ENCODE data around the gene CCDC40. TPM values are rescaled to one million over a fixed set of nuclear protein-coding genes. Genes with fewer than 3 reads are reported as not detected.
A peak's percentile ranks its signal among the peaks of the same experiment; 100 is the strongest.

CCDC40 gene
- polyA plus RNA-seq, result 1 to 10 TPM in 2 of 4 donors, under 1 TPM in 2; 0.45 to 3.8 (median 1.0) TPM
- long read RNA-seq, donor 1, result 0 reads
- long read RNA-seq, donor 2, result 0 reads
- long read RNA-seq, donor 3, result 0 reads
- long read RNA-seq, donor 4, result 0 reads
- long read RNA-seq, donor 5, result 0 reads
- long read RNA-seq, donor 6, partial matches to known transcripts, result 0 of 1 reads
- long read RNA-seq, donor 6, other reads (novel, unspliced or antisense), result 0 of 1 reads
- long read RNA-seq, donor 7, partial matches to known transcripts, result 0 of 1 reads
- long read RNA-seq, donor 7, other reads (novel, unspliced or antisense), result 0 of 1 reads
- long read RNA-seq, donor 8, result 0 reads
- long read RNA-seq, donor 9, result 0 reads
- long read RNA-seq, donor 10, result 0 reads

GRCh38 chr17:80035937-80036714, at the start of gene CCDC40:
Gene CCDC40, plus strand, starts transcription at chr17:80036642. Its CDS starts 21 bp downstream, at chr17:80036663.
- Histone ChIP-seq H3K9me3 (ENCODE audit: control insufficient read depth in 2 of 2, insufficient read depth in 1 of 2, low read depth in 1 of 2, low read length in 1 of 2) (no peaks in the 10 kb centered on the region), H3K27ac (ENCODE audit: low read depth in 1 of 3, low read length in 2 of 3) (peak within 1 kb of the TSS; percentile 68 to 97 (median 97)), H3K4me3 (ENCODE audit: low read depth in 1 of 3, low read length in 3 of 3) (peak within 1 kb of the TSS; percentile 69 to 88 (median 81)), H3K4me1 (ENCODE audit: control insufficient read depth in 3 of 3, insufficient read depth in 2 of 3, low read depth in 1 of 3, low read length in 2 of 3) (peaks cover 0 to 4% (median 0%) of the 10 kb centered on the region in 3 donors), H3K27me3 (ENCODE audit: control insufficient read depth in 3 of 3, insufficient read depth in 3 of 3, low read length in 3 of 3) (no peaks in the 10 kb centered on the region), H3K36me3 (ENCODE audit: control insufficient read depth in 3 of 3, insufficient read depth in 2 of 3, low read depth in 1 of 3, low read length in 3 of 3) (peaks cover 0 to 9% (median 0%) of the 10 kb centered on the region in 3 donors)
- FAIRE-seq, result no peak
- peak; percentile 78 to 95 for DNase-seq
- WGBS, 3 donors, result 0 to 1% (median 1%) methylated on average over 73 to 89 of the region's 89 CpGs

- 67 to 73% (median 67%) methylated on average over 18 of the region's 18 CpGs for WGBS, 3 donors
- H3K4me3 ChIP-seq (ENCODE audit: low read depth in 1 of 3, low read length in 3 of 3), result no peak overlapping the region
Measured at GRCh38 chr17:79987187-79987934, 49.1 kb upstream of the CCDC40 start.

GRCh38 chr17:79987935-79988184, 48.6 kb upstream of the CCDC40 start:
- Histone ChIP-seq H3K4me3 (ENCODE audit: low read depth in 1 of 3, low read length in 3 of 3) (no peak overlapping the region), H3K27ac (ENCODE audit: low read depth in 1 of 3, low read length in 2 of 3) (peak overlapping the region; percentile 63 to 92 (median 69)), H3K36me3 (ENCODE audit: control insufficient read depth in 3 of 3, insufficient read depth in 2 of 3, low read depth in 1 of 3, low read length in 3 of 3) (peaks cover 0 to 36% (median 0%) of the 10 kb centered on the region in 3 donors), H3K9me3 (ENCODE audit: control insufficient read depth in 2 of 2, insufficient read depth in 1 of 2, low read depth in 1 of 2, low read length in 1 of 2) (no peaks in the 10 kb centered on the region), H3K27me3 (ENCODE audit: control insufficient read depth in 3 of 3, insufficient read depth in 3 of 3, low read length in 3 of 3) (no peaks in the 10 kb centered on the region), H3K4me1 (ENCODE audit: control insufficient read depth in 3 of 3, insufficient read depth in 2 of 3, low read depth in 1 of 3, low read length in 2 of 3) (peaks cover 5 to 85% (median 14%) of the 10 kb centered on the region in 3 donors)
- DNase-seq (no peak), FAIRE-seq (no peak)
- WGBS, 3 donors, result 23 to 51% (median 43%) methylated on average over 7 of the region's 7 CpGs

More at GRCh38 chr17:79987187-79987934, 49.1 kb upstream of the CCDC40 start:
- H3K9me3 ChIP-seq (ENCODE audit: control insufficient read depth in 2 of 2, insufficient read depth in 1 of 2, low read depth in 1 of 2, low read length in 1 of 2), result no peaks in the 10 kb centered on the region
- H3K27me3 ChIP-seq (ENCODE audit: control insufficient read depth in 3 of 3, insufficient read depth in 3 of 3, low read length in 3 of 3), result no peaks in the 10 kb centered on the region
- H3K36me3 ChIP-seq (ENCODE audit: control insufficient read depth in 3 of 3, insufficient read depth in 2 of 3, low read depth in 1 of 3, low read length in 3 of 3), result peaks cover 0 to 39% (median 0%) of the 10 kb centered on the region in 3 donors
- FAIRE-seq (no peak), DNase-seq (no peak)
- peaks cover 5 to 80% (median 10%) of the 10 kb centered on the region in 3 donors for H3K4me1 ChIP-seq (ENCODE audit: control insufficient read depth in 3 of 3, insufficient read depth in 2 of 3, low read depth in 1 of 3, low read length in 2 of 3)
- peak overlapping the region in 2 of 3 donors; percentile 69 to 92 for H3K27ac ChIP-seq (ENCODE audit: low read depth in 1 of 3, low read length in 2 of 3)

GRCh38 chr17:79988185-79988971, 48.1 kb upstream of the CCDC40 start:
- Histone ChIP-seq H3K36me3 (ENCODE audit: control insufficient read depth in 3 of 3, insufficient read depth in 2 of 3, low read depth in 1 of 3, low read length in 3 of 3) (peaks cover 0 to 35% (median 0%) of the 10 kb centered on the region in 3 donors), H3K4me3 (ENCODE audit: low read depth in 1 of 3, low read length in 3 of 3) (no peak overlapping the region), H3K27ac (ENCODE audit: low read depth in 1 of 3, low read length in 2 of 3) (peak overlapping the region; percentile 63 to 92 (median 69)), H3K4me1 (ENCODE audit: control insufficient read depth in 3 of 3, insufficient read depth in 2 of 3, low read depth in 1 of 3, low read length in 2 of 3) (peaks cover 8 to 90% (median 15%) of the 10 kb centered on the region in 3 donors), H3K27me3 (ENCODE audit: control insufficient read depth in 3 of 3, insufficient read depth in 3 of 3, low read length in 3 of 3) (no peaks in the 10 kb centered on the region), H3K9me3 (ENCODE audit: control insufficient read depth in 2 of 2, insufficient read depth in 1 of 2, low read depth in 1 of 2, low read length in 1 of 2) (no peaks in the 10 kb centered on the region)
- peak; percentile 80 to 85 for DNase-seq
- no peak for FAIRE-seq
- WGBS, 3 donors, result 12 to 50% (median 31%) methylated on average over 28 of the region's 28 CpGs

GRCh38 chr17:79989106-79989835, 47.2 kb upstream of the CCDC40 start:
- 68 to 85% (median 74%) methylated on average over 20 of the region's 20 CpGs for WGBS, 3 donors
- Histone ChIP-seq H3K27me3 (ENCODE audit: control insufficient read depth in 3 of 3, insufficient read depth in 3 of 3, low read length in 3 of 3) (no peaks in the 10 kb centered on the region), H3K36me3 (ENCODE audit: control insufficient read depth in 3 of 3, insufficient read depth in 2 of 3, low read depth in 1 of 3, low read length in 3 of 3) (peaks cover 0 to 33% (median 0%) of the 10 kb centered on the region in 3 donors), H3K27ac (ENCODE audit: low read depth in 1 of 3, low read length in 2 of 3) (peak overlapping the region; percentile 24 to 92 (median 69)), H3K4me3 (ENCODE audit: low read depth in 1 of 3, low read length in 3 of 3) (no peak overlapping the region), H3K4me1 (ENCODE audit: control insufficient read depth in 3 of 3, insufficient read depth in 2 of 3, low read depth in 1 of 3, low read length in 2 of 3) (peaks cover 8 to 96% (median 17%) of the 10 kb centered on the region in 3 donors), H3K9me3 (ENCODE audit: control insufficient read depth in 2 of 2, insufficient read depth in 1 of 2, low read depth in 1 of 2, low read length in 1 of 2) (no peaks in the 10 kb centered on the region)
- FAIRE-seq (no peak), DNase-seq (peak in 1 of 2 donors; percentile 23)

- H3K9me3 ChIP-seq (ENCODE audit: control insufficient read depth in 2 of 2, insufficient read depth in 1 of 2, low read depth in 1 of 2, low read length in 1 of 2), result no peaks in the 10 kb centered on the region
- DNase-seq (peak; percentile 81 to 86), FAIRE-seq (no peak)
- H3K4me3 ChIP-seq (ENCODE audit: low read depth in 1 of 3, low read length in 3 of 3), result no peak overlapping the region
- H3K36me3 ChIP-seq (ENCODE audit: control insufficient read depth in 3 of 3, insufficient read depth in 2 of 3, low read depth in 1 of 3, low read length in 3 of 3), result peaks cover 0 to 32% (median 0%) of the 10 kb centered on the region in 3 donors
- H3K4me1 ChIP-seq (ENCODE audit: control insufficient read depth in 3 of 3, insufficient read depth in 2 of 3, low read depth in 1 of 3, low read length in 2 of 3), result peaks cover 6 to 97% (median 17%) of the 10 kb centered on the region in 3 donors
- H3K27ac ChIP-seq (ENCODE audit: low read depth in 1 of 3, low read length in 2 of 3), result peak overlapping the region; percentile 36 to 92 (median 41)
- 12 to 57% (median 41%) methylated on average over 21 of the region's 21 CpGs for WGBS, 3 donors
- H3K27me3 ChIP-seq (ENCODE audit: control insufficient read depth in 3 of 3, insufficient read depth in 3 of 3, low read length in 3 of 3), result no peaks in the 10 kb centered on the region
Measured at GRCh38 chr17:79990051-79990592, 46.3 kb upstream of the CCDC40 start.

GRCh38 chr17:79990704-79991103, 45.7 kb upstream of the CCDC40 start:
- Histone ChIP-seq H3K9me3 (ENCODE audit: control insufficient read depth in 2 of 2, insufficient read depth in 1 of 2, low read depth in 1 of 2, low read length in 1 of 2) (no peaks in the 10 kb centered on the region), H3K4me1 (ENCODE audit: control insufficient read depth in 3 of 3, insufficient read depth in 2 of 3, low read depth in 1 of 3, low read length in 2 of 3) (peaks cover 6 to 91% (median 17%) of the 10 kb centered on the region in 3 donors), H3K27ac (ENCODE audit: low read depth in 1 of 3, low read length in 2 of 3) (peak overlapping the region in 1 of 3 donors; percentile 92), H3K27me3 (ENCODE audit: control insufficient read depth in 3 of 3, insufficient read depth in 3 of 3, low read length in 3 of 3) (no peaks in the 10 kb centered on the region), H3K36me3 (ENCODE audit: control insufficient read depth in 3 of 3, insufficient read depth in 2 of 3, low read depth in 1 of 3, low read length in 3 of 3) (peaks cover 0 to 27% (median 0%) of the 10 kb centered on the region in 3 donors), H3K4me3 (ENCODE audit: low read depth in 1 of 3, low read length in 3 of 3) (no peak overlapping the region)
- no peak for FAIRE-seq
- DNase-seq, result no peak
- WGBS, 3 donors, result 71 to 83% (median 73%) methylated on average over 17 of the region's 17 CpGs

All from small intestine (tissue), 16 donors.